Lower leg skin (tissue), 4 donors: ENCODE measurements around the gene CDK11A. TPM values are rescaled to one million over a fixed set of nuclear protein-coding genes. Genes with fewer than 3 reads are reported as not detected.
"Not testable (repeated sequence)": the region's sequence is repeated elsewhere in the genome, so short reads cannot be mapped to it uniquely, and the experiment has no call there.

Experiments
- DNase-seq, 2 donors: peaks; one replicate each; pipeline ENCODE4 v3.0.0-alpha.2; 2019; ENCODE audit warnings: low spot score in 2 of 2
- H3K4me3 ChIP-seq: fragments of 200-600 bp; sonication (generic); 2 replicates; pipeline ENCODE4 v1.5.1; 2017; ENCODE audit warnings: mild to moderate bottlenecking, low read depth; ENCODE audit not compliant: poor library complexity, severe bottlenecking
- POLR2A ChIP-seq, 2 donors: fragments of 450-650 bp; IDR thresholded peaks; one replicate each; pipeline ENCODE4 v1.6.1; 2016 to 2017; ENCODE audit warnings: antibody characterized with exemption in 2 of 2, mild to moderate bottlenecking in 1 of 2, moderate library complexity in 1 of 2
- WGBS, 2 donors: methylation state at CpG; one replicate each; pipeline ENCODE4 v1.1.5; 2018; 5-methylcytosine and 5-hydroxymethylcytosine counted together
- intact Hi-C: fragments of 100-400 bp; cut with DNase I; formaldehyde crosslinking; loops from one replicate; pipeline ENCODE4 v1.15.0; 2023; ENCODE audit warnings: low total_unique reads
- total RNA-seq, 4 donors: library from RNA; depleted of rRNA; stranded (reverse); fragments of >200 nt; gene quantifications; one replicate each; pipeline ENCODE4 v1.1.0, GENCODE V29; 2016
- TF ChIP-seq, protein P1 (sequence below), 3 donors: fragments of 450-650 bp; IDR thresholded peaks; one replicate each; pipeline ENCODE4 v1.5.1; 2016; ENCODE audit warnings: antibody characterized with exemption in 3 of 3, mild to moderate bottlenecking in 3 of 3, moderate library complexity in 2 of 3

CDK11A gene
- total RNA-seq, 4 donors from 2014 or later = 18.1 to 56.9 (median 27.7) TPM

DNA sequence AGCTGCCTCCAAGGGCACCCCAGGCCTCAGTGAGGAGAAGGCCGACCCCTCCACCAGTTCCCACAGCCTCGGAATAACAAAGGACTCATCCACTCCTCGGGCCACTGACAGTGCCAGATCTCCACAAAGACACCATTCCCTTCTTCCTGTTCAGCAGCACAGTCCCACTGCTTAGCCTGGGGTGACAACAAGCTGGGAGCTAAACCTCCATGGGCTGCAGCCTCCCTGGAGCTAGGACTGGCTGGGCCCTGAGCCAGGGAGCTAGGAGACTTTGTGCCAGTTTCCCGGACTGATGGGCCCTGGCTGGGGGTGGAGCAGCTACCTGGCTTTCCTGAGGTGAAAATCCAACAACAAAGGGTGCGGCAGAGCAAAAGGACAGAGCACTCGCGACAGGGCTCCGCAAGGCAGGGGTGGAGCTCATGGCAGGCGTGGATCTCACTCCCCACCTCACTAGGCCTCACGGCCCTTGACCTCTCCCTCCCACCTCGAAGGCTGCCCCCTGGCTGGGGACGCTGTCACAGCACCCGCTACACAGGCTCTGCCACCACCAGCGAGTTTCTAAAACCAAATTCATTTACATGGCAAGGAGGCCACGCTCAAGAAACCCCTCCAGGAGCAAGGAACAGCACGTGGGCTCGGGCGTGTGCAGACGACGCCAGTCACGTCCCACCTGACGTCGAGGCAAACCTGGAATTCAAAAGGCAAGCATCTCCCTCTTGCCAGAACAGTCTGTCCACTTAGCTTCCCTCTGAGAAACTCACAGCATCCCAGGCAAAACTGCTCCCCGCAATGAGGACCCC is 45.4 kb downstream of the CDK11A start:
- 58 to 62% methylated on average over 21 to 24 of the region's 24 CpGs for WGBS, 2 donors

DNA sequence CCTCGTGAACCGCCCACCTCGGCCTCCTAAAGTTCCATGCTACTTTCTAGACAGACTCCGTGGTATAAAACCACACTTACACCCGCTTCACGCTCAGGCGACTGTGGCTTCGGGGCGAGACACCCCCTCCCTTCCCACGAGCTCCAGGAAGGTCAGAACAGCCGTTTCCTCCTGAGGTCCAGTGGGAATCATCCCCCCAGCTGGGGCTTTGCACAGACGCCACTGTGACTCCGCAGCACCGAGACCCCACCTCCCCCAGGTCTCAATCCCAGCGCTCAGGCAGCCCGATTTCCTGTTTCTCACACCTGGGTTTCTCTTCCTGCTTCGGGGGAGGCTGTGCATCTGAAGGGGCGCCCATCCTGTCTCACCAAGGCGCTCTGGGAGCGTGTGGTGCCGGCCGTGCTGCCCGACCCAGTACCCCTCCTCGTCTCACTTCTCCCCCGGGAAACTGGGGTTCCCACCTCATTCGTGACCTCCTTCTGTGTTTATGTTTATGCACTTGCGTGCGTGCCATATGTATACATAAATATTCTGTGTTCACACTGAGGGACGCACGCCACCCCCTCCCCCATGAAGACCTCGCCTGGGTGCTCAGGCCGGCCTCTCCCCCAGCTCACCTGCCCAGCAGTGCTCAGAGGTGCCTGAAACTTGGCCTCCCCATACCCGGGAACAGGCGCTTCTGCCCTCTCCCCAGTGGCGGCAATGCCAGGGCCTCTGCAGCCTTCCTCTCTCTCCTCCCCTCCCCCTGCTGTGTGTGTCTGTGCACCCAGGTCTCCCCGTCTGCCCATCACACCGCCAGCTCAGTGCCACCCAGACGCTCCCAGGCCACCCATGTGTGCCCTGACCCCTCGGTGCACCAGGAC is 46.2 kb downstream of the CDK11A start:
- DNase-seq = no peak
- TF ChIP-seq POLR2A (IDR thresholded peaks at IDR 0.05) = no peak
- TF ChIP-seq, protein P1, sequence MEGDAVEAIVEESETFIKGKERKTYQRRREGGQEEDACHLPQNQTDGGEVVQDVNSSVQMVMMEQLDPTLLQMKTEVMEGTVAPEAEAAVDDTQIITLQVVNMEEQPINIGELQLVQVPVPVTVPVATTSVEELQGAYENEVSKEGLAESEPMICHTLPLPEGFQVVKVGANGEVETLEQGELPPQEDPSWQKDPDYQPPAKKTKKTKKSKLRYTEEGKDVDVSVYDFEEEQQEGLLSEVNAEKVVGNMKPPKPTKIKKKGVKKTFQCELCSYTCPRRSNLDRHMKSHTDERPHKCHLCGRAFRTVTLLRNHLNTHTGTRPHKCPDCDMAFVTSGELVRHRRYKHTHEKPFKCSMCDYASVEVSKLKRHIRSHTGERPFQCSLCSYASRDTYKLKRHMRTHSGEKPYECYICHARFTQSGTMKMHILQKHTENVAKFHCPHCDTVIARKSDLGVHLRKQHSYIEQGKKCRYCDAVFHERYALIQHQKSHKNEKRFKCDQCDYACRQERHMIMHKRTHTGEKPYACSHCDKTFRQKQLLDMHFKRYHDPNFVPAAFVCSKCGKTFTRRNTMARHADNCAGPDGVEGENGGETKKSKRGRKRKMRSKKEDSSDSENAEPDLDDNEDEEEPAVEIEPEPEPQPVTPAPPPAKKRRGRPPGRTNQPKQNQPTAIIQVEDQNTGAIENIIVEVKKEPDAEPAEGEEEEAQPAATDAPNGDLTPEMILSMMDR (IDR thresholded peaks at IDR 0.05) = no peak
- intact Hi-C loops = no loop called here
- WGBS, 2 donors = 80 to 81% methylated on average over 39 of the region's 39 CpGs
- H3K4me3 ChIP-seq = no peak overlapping the region

More for the DNA sequence above, 45.4 kb downstream of the CDK11A start:
- intact Hi-C loops = no loop called here
- TF ChIP-seq, protein P1 (IDR thresholded peaks at IDR 0.05) = no peak
- no peak for TF ChIP-seq POLR2A (IDR thresholded peaks at IDR 0.05)
- no peak for DNase-seq
- no peak overlapping the region for H3K4me3 ChIP-seq

DNA sequence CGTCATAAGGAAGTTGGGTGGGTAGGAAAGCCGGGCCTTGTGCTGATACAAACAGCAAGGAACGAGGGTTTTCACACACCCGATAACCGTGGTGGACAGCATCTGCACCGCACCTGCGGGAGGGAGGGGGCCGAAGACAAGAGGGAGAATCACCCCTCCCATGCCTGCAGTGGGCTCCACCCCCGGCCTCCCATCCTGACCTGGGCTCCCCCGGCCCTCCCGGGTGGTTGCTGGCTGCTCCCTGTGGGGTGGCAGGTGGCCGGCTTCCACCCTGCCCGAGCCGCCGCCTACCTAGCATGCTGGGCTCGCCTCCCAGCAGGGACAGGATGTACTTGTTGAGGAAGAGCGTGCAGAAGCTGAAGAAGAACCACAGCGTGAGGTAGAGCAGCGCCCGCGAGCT is 48.1 kb downstream of the CDK11A start:
- DNase-seq, intact Hi-C loops, H3K4me3 ChIP-seq: not testable (repeated sequence)
- 87% methylated on average over 4 of the region's 21 CpGs; no CpG with 5 or more reads in 1 of the 2 donors for WGBS, 2 donors

DNA sequence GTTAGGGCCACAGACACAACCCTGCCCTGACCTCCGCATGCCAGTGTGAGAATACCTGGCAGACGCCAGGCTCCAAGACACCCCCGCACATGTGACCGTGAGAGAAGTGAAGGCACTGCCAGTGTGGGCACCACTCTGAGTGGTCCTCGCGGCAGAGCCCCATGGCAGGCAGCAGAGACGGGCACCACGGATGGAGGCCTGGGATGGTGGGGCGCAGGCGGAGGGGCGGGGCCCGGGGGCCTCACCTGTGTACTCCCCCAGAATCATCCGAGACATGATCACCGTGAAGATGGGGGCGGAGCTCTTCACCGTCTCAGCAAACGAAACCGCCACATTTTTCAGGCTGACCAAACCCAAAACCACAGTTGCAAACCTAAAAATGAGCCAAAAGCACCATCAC is 48.9 kb downstream of the CDK11A start:
- intact Hi-C loops, H3K4me3 ChIP-seq, DNase-seq: not testable (repeated sequence)
- WGBS, 2 donors = 76 to 93% methylated on average over 9 to 11 of the region's 18 CpGs

DNA sequence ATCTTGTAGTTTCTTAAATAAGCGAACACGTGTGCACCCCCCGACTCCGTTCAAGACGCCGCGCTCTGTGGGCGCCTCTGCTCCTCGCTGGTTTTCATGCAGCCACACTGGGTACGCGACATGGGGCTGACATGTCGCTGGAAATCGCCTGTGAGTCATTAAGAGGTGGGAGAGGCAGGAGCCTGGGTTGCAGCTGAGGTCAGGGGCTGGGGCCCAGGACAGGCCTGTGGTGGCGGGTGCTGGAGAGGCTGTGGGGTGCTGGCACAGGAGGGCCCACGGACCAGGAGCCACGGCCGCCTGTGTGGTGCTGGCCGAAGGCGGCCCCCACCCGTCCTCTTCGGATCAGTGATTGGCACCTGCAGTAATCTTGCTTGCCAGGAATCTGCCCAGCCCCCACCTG is 49.4 kb downstream of the CDK11A start:
- 82 to 92% methylated on average over 19 to 21 of the region's 21 CpGs for WGBS, 2 donors
- DNase-seq, intact Hi-C loops, H3K4me3 ChIP-seq: not testable (repeated sequence)

DNA sequence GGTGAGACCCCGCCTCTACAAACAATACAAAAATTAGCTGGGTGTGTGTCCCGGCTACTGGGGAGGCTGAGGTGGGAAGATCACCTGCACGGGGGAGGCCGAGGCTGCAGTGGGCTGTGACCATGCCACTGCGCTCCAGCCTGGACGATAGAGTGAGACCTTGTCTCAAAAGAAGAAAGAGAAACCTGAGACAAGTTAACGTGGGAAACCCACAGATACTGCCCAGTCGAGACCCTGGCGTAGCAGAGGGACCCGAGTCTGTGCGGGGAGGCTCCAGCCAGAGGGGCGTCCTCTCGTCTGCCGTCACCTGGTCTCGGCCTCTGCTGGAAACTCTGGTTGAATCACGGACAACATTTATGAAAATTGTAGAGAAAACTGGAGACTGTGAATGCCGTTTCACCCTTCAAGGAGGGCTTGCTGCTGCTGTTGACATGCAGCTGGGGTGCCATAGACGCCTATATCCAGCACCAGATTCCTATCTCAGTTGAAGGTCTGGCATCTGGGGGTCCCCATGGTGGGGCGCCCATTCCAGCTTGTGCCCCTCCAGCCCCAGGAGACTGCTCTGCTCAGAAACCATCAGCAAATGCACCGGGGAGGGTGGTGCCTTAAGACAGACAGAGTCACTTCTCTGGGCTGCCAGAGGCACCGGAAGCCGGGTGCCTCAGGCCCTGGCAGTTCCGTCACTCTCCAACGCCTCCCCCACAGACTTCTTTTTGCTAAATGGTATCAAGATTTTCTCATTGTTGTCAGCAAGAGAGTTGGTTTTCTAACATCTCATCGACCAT is 51.8 kb downstream of the CDK11A start:
- no peak for DNase-seq
- 93 to 95% methylated on average over 25 of the region's 25 CpGs for WGBS, 2 donors
- TF ChIP-seq, protein P1 (IDR thresholded peaks at IDR 0.05) = no peak
- no peak for TF ChIP-seq POLR2A (IDR thresholded peaks at IDR 0.05)
- intact Hi-C loops = no loop called here
- no peak overlapping the region for H3K4me3 ChIP-seq
